Panc1 (cell line): Measurements from ENCODE around the gene TSC1. TPM values are rescaled to one million over a fixed set of nuclear protein-coding genes. Genes with fewer than 3 reads are reported as not detected.

Source experiments
- ATAC-seq: fragments of 200-7000 bp; cut with Tn5 transposase; 2 replicates; pipeline ENCODE4 v1.9.1; 2020; ENCODE audit warnings: mild to moderate bottlenecking, moderate library complexity
- BruUV-seq: library from RNA; stranded (reverse); fragments of 400-500 nt; replicated peaks from 2 replicates; lab custom pipeline; 2021; lab: Mats Ljungman, UMichigan
- CTCF ChIA-PET: fragments of 300-600 bp; sonication (Branson Sonifier 250); formaldehyde crosslinking; loops from one replicate; lab custom pipeline; 2022; ENCODE audit warnings: antibody characterized with exemption; lab: Charles Lee
- POLR2A ChIA-PET: fragments of 300-600 bp; sonication (Branson Sonifier 250); formaldehyde crosslinking; loops from one replicate; lab custom pipeline; 2022; ENCODE audit warnings: antibody characterized with exemption; lab: Charles Lee
- DNase-seq: peaks from one replicate; pipeline ENCODE4 v3.0.0-alpha.2; 2010; ENCODE audit warnings: low read depth, low spot score
- H3K27ac ChIP-seq: 2 replicates; pipeline ENCODE4 v1.5.1; 2011; ENCODE audit warnings: mild to moderate bottlenecking, low read length, inconsistent platforms
- H3K27me3 ChIP-seq: fragments of 200-500 bp; sonication (Bioruptor generic); 2 replicates; pipeline ENCODE4 v1.6.0; 2014; ENCODE audit warnings: low read length, inconsistent platforms; ENCODE audit not compliant: control insufficient read depth, insufficient read depth
- H3K36me3 ChIP-seq: fragments of 200-500 bp; sonication (Bioruptor generic); 2 replicates; pipeline ENCODE4 v1.5.1; 2014; ENCODE audit warnings: inconsistent platforms, mild to moderate bottlenecking, low read length, moderate library complexity; ENCODE audit not compliant: control insufficient read depth, insufficient read depth
- H3K4me1 ChIP-seq: 2 replicates; pipeline ENCODE4 v1.5.1; 2011; ENCODE audit warnings: inconsistent platforms, mild to moderate bottlenecking, low read length, moderate library complexity; ENCODE audit not compliant: control insufficient read depth, insufficient read depth
- H3K4me3 ChIP-seq, 2 experiments: 2 replicates each; pipeline ENCODE4 v1.5.1; 2011 to 2012; ENCODE audit warnings: low read depth in 2 of 2, low read length in 2 of 2, mild to moderate bottlenecking in 2 of 2, inconsistent platforms in 1 of 2, moderate library complexity in 1 of 2
- H3K9me3 ChIP-seq: fragments of 200-500 bp; sonication (Bioruptor generic); 2 replicates; pipeline ENCODE4 v1.5.1; 2014; ENCODE audit warnings: low read depth, mild to moderate bottlenecking, inconsistent platforms, low read length, moderate library complexity; ENCODE audit not compliant: control insufficient read depth, insufficient read depth
- CTCF ChIP-seq: fragments of 450-650 bp; IDR thresholded peaks from 2 replicates; pipeline ENCODE4 v1.5.1; 2017; ENCODE audit warnings: mild to moderate bottlenecking
- POLR2AphosphoS5 ChIP-seq: IDR thresholded peaks from 2 replicates; pipeline ENCODE4 v1.6.1; 2012; ENCODE audit warnings: mild to moderate bottlenecking, low read depth, low read length, moderate library complexity
- REST ChIP-seq, 2 experiments: IDR thresholded peaks; 2 replicates each; pipeline ENCODE4 v1.6.1; 2011 to 2012; ENCODE audit warnings: low read depth in 2 of 2, control low read depth in 1 of 2, low read length in 1 of 2, mild to moderate bottlenecking in 1 of 2, moderate library complexity in 1 of 2; ENCODE audit not compliant: insufficient read depth in 1 of 2
- SIN3A ChIP-seq: IDR thresholded peaks from 2 replicates; pipeline ENCODE4 v1.6.1; 2012; ENCODE audit warnings: low read depth, mild to moderate bottlenecking, low read length, moderate library complexity, borderline replicate concordance; ENCODE audit not compliant: insufficient read depth
- TCF7L2 ChIP-seq: IDR thresholded peaks from 2 replicates; pipeline ENCODE4 v1.6.1; 2011; ENCODE audit warnings: mild to moderate bottlenecking, low read depth, low read length, inconsistent platforms
- in situ Hi-C: cut with HindIII; loops from 2 replicates; pipeline ENCODE4 v1.10.0; 2016; ENCODE audit warnings: low sequenced_read_pairs, low pct_unique_long_range_greater_than_20kb
- intact Hi-C: fragments of 100-400 bp; cut with micrococcal nuclease; formaldehyde crosslinking; loops from one replicate; pipeline ENCODE4 v1.10.0; 2022; ENCODE audit not compliant: unreplicated experiment
- total RNA-seq: library from RNA; stranded (reverse); gene quantifications from one replicate; pipeline ENCODE4 v1.2.1, GENCODE V29; 2021; ENCODE audit not compliant: unreplicated experiment

TSC1 gene
- total RNA-seq, 1 experiment from 2014 or later, result 27.4 TPM

- Histone ChIP-seq H3K36me3 (no peaks in the 10 kb centered on the region), H3K4me3 (no peak overlapping the region), H3K4me1 (no peaks in the 10 kb centered on the region), H3K9me3 (no peaks in the 10 kb centered on the region), H3K27me3 (no peaks in the 10 kb centered on the region), H3K27ac (no peak overlapping the region)
- BruUV-seq, result no TSS peak
- DNase-seq (no peak), ATAC-seq (no peak)
- in situ Hi-C loops, result no loop called here
- TF ChIP-seq CTCF (no peak), POLR2AphosphoS5 (no peak), REST (IDR thresholded peaks at IDR 0.05; ENCODE audit: insufficient read depth in 1 of 2, low read depth in 2 of 2, low read length in 1 of 2) (no peak), SIN3A (no peak)
- POLR2A ChIA-PET, result no interaction called here
- CTCF ChIA-PET, result no interaction called here
- intact Hi-C loops, result no loop called here
Observed at GRCh38 chr9:132986114-132986513, 41.7 kb upstream of the TSC1 start.

GRCh38 chr9:132985489-132985888, 41.1 kb upstream of the TSC1 start:
- BruUV-seq, result no TSS peak
- TF ChIP-seq TCF7L2 (no peak), CTCF (no peak), POLR2AphosphoS5 (no peak), SIN3A (no peak), REST (IDR thresholded peaks at IDR 0.05; ENCODE audit: insufficient read depth in 1 of 2, low read depth in 2 of 2, low read length in 1 of 2) (no peak)
- CTCF ChIA-PET, result no interaction called here
- in situ Hi-C loops (no loop called here), intact Hi-C loops (no loop called here)
- POLR2A ChIA-PET, result no interaction called here
- DNase-seq (no peak), ATAC-seq (no peak)
- Histone ChIP-seq H3K4me3 (no peak overlapping the region), H3K4me1 (no peaks in the 10 kb centered on the region), H3K27me3 (no peaks in the 10 kb centered on the region), H3K9me3 (no peaks in the 10 kb centered on the region), H3K36me3 (no peaks in the 10 kb centered on the region), H3K27ac (no peak overlapping the region)
